IMR-90 (cell line): ENCODE data around the gene EMILIN2. TPM values are rescaled to one million over a fixed set of nuclear protein-coding genes. Genes with fewer than 3 reads are reported as not detected.

Experiments used
- ATAC-seq: fragments of 200-7000 bp; cut with Tn5 transposase; 2 replicates; pipeline ENCODE4 v1.9.1; 2020; ENCODE audit warnings: low read depth, mild to moderate bottlenecking, moderate library complexity
- BruUV-seq: library from RNA; stranded (reverse); fragments of 400-500 nt; replicated peaks from 2 replicates; lab custom pipeline; 2021; lab: Mats Ljungman, UMichigan
- CTCF ChIA-PET: fragments of 300-600 bp; formaldehyde crosslinking; extraction: SDS; loops from one replicate; lab custom pipeline; 2021; ENCODE audit warnings: antibody characterized with exemption; lab: Yijun Ruan, JAX
- POLR2A ChIA-PET: fragments of 300-600 bp; sonication (Branson Sonifier 250); formaldehyde crosslinking; loops from one replicate; lab custom pipeline; 2022; ENCODE audit warnings: antibody characterized with exemption; ENCODE audit not compliant: unreplicated experiment; lab: Charles Lee
- DNase-seq: peaks from one replicate; pipeline ENCODE4 v3.0.0; 2013
- H2AFZ ChIP-seq: replicated peaks from 2 replicates; pipeline ENCODE3; 2013; ENCODE audit warnings: low read length, mild to moderate bottlenecking; ENCODE audit not compliant: poor library complexity
- H2AK5ac ChIP-seq: 2 replicates; pipeline ENCODE4 v1.6.1; 2013; ENCODE audit warnings: low read depth, low read length, inconsistent platforms
- H2AK9ac ChIP-seq: replicated peaks from 2 replicates; pipeline ENCODE3; 2013; ENCODE audit warnings: mild to moderate bottlenecking, low read depth, low read length, moderate library complexity; ENCODE audit not compliant: poor library complexity
- H2BK120ac ChIP-seq: 2 replicates; pipeline ENCODE4 v1.6.1; 2013; ENCODE audit warnings: low read depth, low read length, inconsistent platforms
- H2BK15ac ChIP-seq: 3 replicates; pipeline ENCODE4 v1.6.1; 2013; ENCODE audit warnings: low read depth, low read length, inconsistent platforms
- H2BK20ac ChIP-seq: 2 replicates; pipeline ENCODE4 v1.6.1; 2013; ENCODE audit warnings: low read depth, mild to moderate bottlenecking, inconsistent platforms, low read length, moderate library complexity
- H2BK5ac ChIP-seq: 2 replicates; pipeline ENCODE4 v1.6.1; 2013; ENCODE audit warnings: mild to moderate bottlenecking, low read depth, low read length, inconsistent platforms; ENCODE audit not compliant: poor library complexity, severe bottlenecking
- H3K14ac ChIP-seq: replicated peaks from 2 replicates; pipeline ENCODE4 v1.6.1; 2013; ENCODE audit warnings: low read depth, low read length, inconsistent platforms
- H3K18ac ChIP-seq: 2 replicates; pipeline ENCODE4 v1.6.1; 2013; ENCODE audit warnings: low read depth, low read length, control low read depth
- H3K23ac ChIP-seq: 2 replicates; pipeline ENCODE4 v1.6.1; 2013; ENCODE audit warnings: low read depth, low read length, inconsistent platforms
- H3K27ac ChIP-seq: 2 replicates; pipeline ENCODE4 v1.5.1; 2013; ENCODE audit warnings: mild to moderate bottlenecking, control low read depth, low read length; ENCODE audit not compliant: insufficient read depth
- H3K27me3 ChIP-seq: 2 replicates; pipeline ENCODE4 v1.6.1; 2013; ENCODE audit warnings: low read length; ENCODE audit not compliant: control insufficient read depth, insufficient read depth
- H3K36me3 ChIP-seq: 2 replicates; pipeline ENCODE4 v1.6.1; 2013; ENCODE audit warnings: low read length, mixed read lengths; ENCODE audit not compliant: control insufficient read depth, insufficient read depth
- H3K4ac ChIP-seq: 2 replicates; pipeline ENCODE4 v1.6.1; 2013; ENCODE audit warnings: low read depth, low read length, inconsistent platforms
- H3K4me1 ChIP-seq: 2 replicates; pipeline ENCODE4 v1.6.1; 2013; ENCODE audit warnings: low read length, mixed read lengths; ENCODE audit not compliant: control insufficient read depth, insufficient read depth
- H3K4me2 ChIP-seq: 2 replicates; pipeline ENCODE4 v1.6.1; 2013; ENCODE audit warnings: low read depth, mild to moderate bottlenecking, control low read depth, low read length, moderate library complexity
- H3K4me3 ChIP-seq: 2 replicates; pipeline ENCODE4 v1.5.1; 2013; ENCODE audit warnings: low read depth, mild to moderate bottlenecking, control low read depth, low read length, moderate library complexity; ENCODE audit not compliant: insufficient read depth
- H3K56ac ChIP-seq: 2 replicates; pipeline ENCODE4 v1.6.1; 2013; ENCODE audit warnings: low read length, inconsistent platforms; ENCODE audit not compliant: insufficient read depth; ENCODE audit errors: extremely low read depth
- H3K79me1 ChIP-seq, 2 experiments: 2 replicates each; pipeline ENCODE4 v1.6.1; 2013; ENCODE audit warnings: low read length in 2 of 2, inconsistent platforms in 1 of 2, low read depth in 1 of 2
- H3K9ac ChIP-seq: 2 replicates; pipeline ENCODE4 v1.6.1; 2013; ENCODE audit warnings: low read depth, low read length, control low read depth
- H3K9me1 ChIP-seq: 2 replicates; pipeline ENCODE4 v1.6.1; 2013; ENCODE audit warnings: low read length, inconsistent platforms; ENCODE audit not compliant: insufficient read depth
- H3K9me3 ChIP-seq: 2 replicates; pipeline ENCODE4 v1.6.1; 2013; ENCODE audit warnings: low read length; ENCODE audit not compliant: control insufficient read depth, insufficient read depth
- H4K20me1 ChIP-seq: 2 replicates; pipeline ENCODE4 v1.6.1; 2013; ENCODE audit warnings: low read length, inconsistent platforms; ENCODE audit not compliant: insufficient read depth
- H4K5ac ChIP-seq: 2 replicates; pipeline ENCODE4 v1.6.1; 2013; ENCODE audit warnings: mild to moderate bottlenecking, low read depth, low read length, control low read depth
- H4K8ac ChIP-seq, 2 experiments: 2 replicates each; pipeline ENCODE4 v1.6.1; 2013; ENCODE audit warnings: low read depth in 2 of 2, low read length in 2 of 2, control low read depth in 1 of 2, inconsistent platforms in 1 of 2
- H4K91ac ChIP-seq: 2 replicates; pipeline ENCODE4 v1.6.1; 2013; ENCODE audit warnings: low read depth, low read length, inconsistent platforms; ENCODE audit not compliant: insufficient read depth
- BHLHE40 ChIP-seq: fragments of 150-350 bp; IDR thresholded peaks from 2 replicates; pipeline ENCODE4 v1.6.1; 2016; ENCODE audit warnings: mild to moderate bottlenecking, low read depth, low read length
- CEBPB ChIP-seq: IDR thresholded peaks from 2 replicates; pipeline ENCODE4 v1.6.1; 2012; ENCODE audit warnings: low read depth, low read length, improper control_type of control experiment
- CHD1 ChIP-seq: IDR thresholded peaks from 2 replicates; pipeline ENCODE4 v1.6.1; 2012; ENCODE audit warnings: low read depth, low read length, improper control_type of control experiment
- ELK1 ChIP-seq: fragments of 150-350 bp; IDR thresholded peaks from 2 replicates; pipeline ENCODE4 v1.6.1; 2016; ENCODE audit warnings: low read depth, mild to moderate bottlenecking, low read length, moderate library complexity, borderline replicate concordance
- FOS ChIP-seq: fragments of 150-350 bp; IDR thresholded peaks from 2 replicates; pipeline ENCODE4 v1.6.1; 2016; ENCODE audit warnings: low read depth, low read length
- MAFK ChIP-seq: IDR thresholded peaks from 2 replicates; pipeline ENCODE4 v1.6.1; 2012; ENCODE audit warnings: low read depth, low read length, improper control_type of control experiment
- MXI1 ChIP-seq: IDR thresholded peaks from 2 replicates; pipeline ENCODE4 v1.6.1; 2012; ENCODE audit warnings: low read depth, mild to moderate bottlenecking, low read length, moderate library complexity, borderline replicate concordance
- NFE2L2 ChIP-seq: fragments of 150-350 bp; IDR thresholded peaks from 2 replicates; pipeline ENCODE4 v1.6.1; 2016; ENCODE audit warnings: low read depth, mild to moderate bottlenecking, low read length
- RAD21 ChIP-seq: IDR thresholded peaks from 2 replicates; pipeline ENCODE4 v1.6.1; 2012; ENCODE audit warnings: low read length, improper control_type of control experiment
- RCOR1 ChIP-seq: IDR thresholded peaks from 2 replicates; pipeline ENCODE4 v1.6.1; 2012; ENCODE audit warnings: mild to moderate bottlenecking, low read length, improper control_type of control experiment; ENCODE audit not compliant: insufficient replicate concordance
- RFX5 ChIP-seq: IDR thresholded peaks from 2 replicates; pipeline ENCODE4 v1.8.0; 2012; ENCODE audit warnings: low read depth, mild to moderate bottlenecking, low read length, moderate library complexity
- SMC3 ChIP-seq: fragments of 150-350 bp; IDR thresholded peaks from 2 replicates; pipeline ENCODE4 v1.6.1; 2016; ENCODE audit warnings: low read depth, mild to moderate bottlenecking, antibody characterized with exemption, low read length, moderate library complexity
- WGBS, 2 experiments: methylation state at CpG; one replicate each; pipeline versions ENCODE4 v1.1.5 to v1.1.7; 2013; ENCODE audit warnings: missing lambda C conversion rate in 2 of 2; ENCODE audit not compliant: insufficient read length in 1 of 2; ENCODE audit errors: extremely low coverage in 2 of 2; 5-methylcytosine and 5-hydroxymethylcytosine counted together
- dilution Hi-C: fragments of 300-500 bp; cut with HindIII; formaldehyde crosslinking; loops from one replicate; pipeline ENCODE4 v1.14.3; 2018; ENCODE audit warnings: low sequenced_read_pairs; ENCODE audit not compliant: unreplicated experiment
- in situ Hi-C: fragments of 300-500 bp; cut with MboI; formaldehyde crosslinking; loops from 3 replicates; pipeline ENCODE4 v1.14.3; 2019; ENCODE audit warnings: low sequenced_read_pairs, inconsistent platforms, mixed read lengths
- intact Hi-C: fragments of 100-400 bp; cut with micrococcal nuclease; formaldehyde crosslinking; loops from 2 replicates; pipeline ENCODE4 v1.10.0; 2022
- polyA plus RNA-seq, 3 experiments: library from polyadenylated mRNA; depleted of rRNA; stranded (reverse); fragments of >200 nt; gene quantifications; 2 replicates each; pipeline ENCODE4 v1.2.3, GENCODE V29; 2012; ENCODE audit warnings: low replicate concordance in 1 of 3
- total RNA-seq: library from RNA; depleted of rRNA; stranded (reverse); fragments of >200 nt; gene quantifications from 2 replicates; pipeline ENCODE4 v1.2.3, GENCODE V29; 2012
- TF ChIP-seq, protein P1 (sequence below): conservative IDR thresholded peaks from 2 replicates; pipeline ENCODE4 v1.5.1; 2012; ENCODE audit warnings: mild to moderate bottlenecking, low read depth, low read length, improper control_type of control experiment

The EMILIN2 gene
- total and polyA plus RNA-seq, 2 of the 4 experiments (the other 2 are of a cell fraction) = under 0.01 to 0.14 TPM

DNA sequence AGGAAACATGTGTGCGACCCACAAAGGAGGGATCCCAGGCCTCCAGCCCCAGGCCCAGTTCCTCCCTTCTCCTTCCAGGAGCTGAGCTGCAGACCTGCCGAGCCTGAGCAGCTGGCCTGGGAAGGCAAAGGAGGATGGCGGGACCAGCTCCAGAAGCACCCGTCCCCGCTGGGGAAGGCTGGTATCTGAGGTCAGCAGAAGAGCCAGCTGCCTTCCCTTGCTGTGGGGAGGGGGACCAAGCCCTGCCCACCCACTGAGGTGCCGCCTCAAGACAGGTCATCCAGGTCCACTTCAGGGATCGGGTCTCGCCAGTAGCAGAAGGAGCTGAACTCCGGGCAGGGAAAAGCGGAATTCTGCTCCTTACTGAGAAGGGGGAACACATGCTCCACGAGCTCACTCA is 73.2 kb downstream of the EMILIN2 start:
- H4K5ac ChIP-seq = no peak overlapping the region
- H3K27me3 ChIP-seq = no peaks in the 10 kb centered on the region
- dilution Hi-C loops = no loop called here
- WGBS, 2 experiments = 95% methylated on average over 4 of the region's 11 CpGs; no CpG with 5 or more reads in 1 of the 2 experiments
- TF ChIP-seq RCOR1 = no peak
- no peak for TF ChIP-seq RFX5
- no peak for TF ChIP-seq MXI1
- no peak for TF ChIP-seq FOS
- no peak for TF ChIP-seq MAFK
- no peak for TF ChIP-seq CHD1
- TF ChIP-seq SMC3 = no peak
- TF ChIP-seq RAD21 = no peak
- TF ChIP-seq CEBPB = no peak
- TF ChIP-seq BHLHE40 = no peak
- TF ChIP-seq ELK1 = no peak
- TF ChIP-seq, protein P1, sequence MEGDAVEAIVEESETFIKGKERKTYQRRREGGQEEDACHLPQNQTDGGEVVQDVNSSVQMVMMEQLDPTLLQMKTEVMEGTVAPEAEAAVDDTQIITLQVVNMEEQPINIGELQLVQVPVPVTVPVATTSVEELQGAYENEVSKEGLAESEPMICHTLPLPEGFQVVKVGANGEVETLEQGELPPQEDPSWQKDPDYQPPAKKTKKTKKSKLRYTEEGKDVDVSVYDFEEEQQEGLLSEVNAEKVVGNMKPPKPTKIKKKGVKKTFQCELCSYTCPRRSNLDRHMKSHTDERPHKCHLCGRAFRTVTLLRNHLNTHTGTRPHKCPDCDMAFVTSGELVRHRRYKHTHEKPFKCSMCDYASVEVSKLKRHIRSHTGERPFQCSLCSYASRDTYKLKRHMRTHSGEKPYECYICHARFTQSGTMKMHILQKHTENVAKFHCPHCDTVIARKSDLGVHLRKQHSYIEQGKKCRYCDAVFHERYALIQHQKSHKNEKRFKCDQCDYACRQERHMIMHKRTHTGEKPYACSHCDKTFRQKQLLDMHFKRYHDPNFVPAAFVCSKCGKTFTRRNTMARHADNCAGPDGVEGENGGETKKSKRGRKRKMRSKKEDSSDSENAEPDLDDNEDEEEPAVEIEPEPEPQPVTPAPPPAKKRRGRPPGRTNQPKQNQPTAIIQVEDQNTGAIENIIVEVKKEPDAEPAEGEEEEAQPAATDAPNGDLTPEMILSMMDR = no peak
- TF ChIP-seq NFE2L2 = no peak
- DNase-seq (no peak), ATAC-seq (no peak)
- no peak overlapping the region for H3K4me3 ChIP-seq
- intact Hi-C loops = no loop called here
- 0 out of 2 replicates have a peak, but pooled peaks cover 1% of the 10 kb centered on the region for H3K4me1 ChIP-seq
- H2AK9ac ChIP-seq = no peak overlapping the region
- in situ Hi-C loops = no loop called here
- H4K91ac ChIP-seq = no peak overlapping the region
- CTCF ChIA-PET = no interaction called here
- H2BK120ac ChIP-seq = no peak overlapping the region
- H2BK15ac ChIP-seq = no peak overlapping the region
- H3K4ac ChIP-seq = no peak overlapping the region
- H3K56ac ChIP-seq = no peak overlapping the region
- no peak overlapping the region for H3K9ac ChIP-seq
- no peak overlapping the region for H4K8ac ChIP-seq
- no peak overlapping the region for H2BK5ac ChIP-seq
- no peak overlapping the region for H3K27ac ChIP-seq
- H3K79me1 ChIP-seq = peaks cover 0 to 3% of the 10 kb centered on the region in 2 experiments; a peak in 1 of 4 replicates
- H3K9me1 ChIP-seq = peaks cover 4% of the 10 kb centered on the region; the same call in 1 of the 2 replicates
- H3K18ac ChIP-seq = no peak overlapping the region
- no peaks in the 10 kb centered on the region for H3K9me3 ChIP-seq
- H3K4me2 ChIP-seq = no peak overlapping the region
- H3K23ac ChIP-seq = no peak overlapping the region
- H2AFZ ChIP-seq = no peak overlapping the region
- no peak overlapping the region for H3K14ac ChIP-seq
- POLR2A ChIA-PET = no interaction called here
- no peaks in the 10 kb centered on the region; the same call in none of the 2 replicates for H4K20me1 ChIP-seq
- H2AK5ac ChIP-seq = no peak overlapping the region
- no TSS peak for BruUV-seq
- no peak overlapping the region for H2BK20ac ChIP-seq
- peaks cover 61% of the 10 kb centered on the region for H3K36me3 ChIP-seq
